Activated CD4-positive, alpha-beta T cell treated with anti-CD3 and anti-CD28 coated beads, Interleukin-2, amount 10 ng/mL, durations not matched to agents 7 days and 5 days (primary cell): ENCODE measurements around the gene MACROD2. TPM values are rescaled to one million over a fixed set of nuclear protein-coding genes. Genes with fewer than 3 reads are reported as not detected.

Experiments
- CTCF ChIA-PET: fragments of 350-600 bp; sonication (Branson Sonifier 250); formaldehyde crosslinking; loops from one replicate; lab custom pipeline; 2021; ENCODE audit warnings: antibody characterized with exemption; lab: Charles Lee
- POLR2A ChIA-PET: fragments of 350-600 bp; sonication (Branson Sonifier 250); formaldehyde crosslinking; loops from one replicate; lab custom pipeline; 2021; ENCODE audit warnings: antibody characterized with exemption; lab: Charles Lee
- DNase-seq: peaks from one replicate; pipeline ENCODE4 v3.0.0-alpha.2; 2020
- H3K27ac Mint-ChIP-seq: one replicate; pipeline ENCODE4 v1.8.0; 2021; ENCODE audit warnings: mild to moderate bottlenecking, moderate library complexity, mixed read lengths
- H3K27me3 Mint-ChIP-seq: one replicate; pipeline ENCODE4 v1.8.0; 2021; ENCODE audit warnings: mixed read lengths
- H3K36me3 Mint-ChIP-seq: one replicate; pipeline ENCODE4 v1.8.0; 2021; ENCODE audit warnings: low read depth, mixed read lengths
- H3K4me1 Mint-ChIP-seq: one replicate; pipeline ENCODE4 v1.8.0; 2021; ENCODE audit warnings: mixed read lengths
- H3K4me3 Mint-ChIP-seq: one replicate; pipeline ENCODE4 v1.8.0; 2021; ENCODE audit warnings: mild to moderate bottlenecking, moderate library complexity, mixed read lengths
- H3K9me3 Mint-ChIP-seq: one replicate; pipeline ENCODE4 v1.8.0; 2021; ENCODE audit warnings: mixed read lengths
- total RNA-seq, 2 experiments: library from RNA; stranded (reverse); gene quantifications; one replicate each; pipeline ENCODE4 v1.2.3, GENCODE V29; 2021

MACROD2 gene
- total RNA-seq, 2 experiments from 2014 or later, result not detected

DNA sequence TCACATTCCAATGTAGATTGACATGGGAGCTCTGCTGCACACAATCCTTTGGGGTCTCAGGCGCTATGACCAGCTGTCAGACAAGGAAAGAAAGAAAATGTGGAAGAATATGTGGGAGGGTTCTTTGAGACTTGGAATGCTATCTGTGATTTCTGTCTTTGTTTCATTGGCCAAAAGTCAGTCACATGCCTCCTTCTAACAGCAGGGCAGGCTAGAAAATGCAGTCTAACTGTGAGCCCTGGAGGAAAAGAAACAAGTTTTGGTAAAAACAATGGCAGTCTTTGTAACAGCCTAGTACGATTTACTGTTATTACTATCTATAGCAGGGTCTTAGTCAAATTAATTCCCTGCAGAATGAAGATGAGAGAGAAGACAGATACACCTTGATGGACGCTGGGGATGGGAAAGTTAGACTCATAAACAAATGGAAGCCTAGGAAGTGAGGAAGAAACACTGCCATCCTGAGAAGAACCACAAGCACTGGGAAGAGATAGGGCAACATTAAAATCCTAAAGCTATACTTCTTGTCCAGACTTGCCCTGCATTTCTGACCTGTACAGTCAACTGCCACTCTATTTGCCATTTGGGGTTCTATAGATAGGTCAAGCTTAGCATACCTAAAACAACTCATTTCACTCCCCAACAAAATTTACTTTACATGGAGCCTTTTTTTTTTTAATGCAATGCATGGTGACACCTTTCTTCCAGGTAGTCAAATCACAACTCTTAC lies 1744.9 kb downstream of the MACROD2 start:
- no peaks in the 10 kb centered on the region for H3K9me3 Mint-ChIP-seq
- H3K4me1 Mint-ChIP-seq, result no peaks in the 10 kb centered on the region
- ChIA-PET POLR2A (no interaction called here), CTCF (interaction anchor here (0.6 kb wide), 1 partner anchor 18 kb away, joined by 3 read pairs; no protein-coding TSS in a partner anchor)
- no peak overlapping the region for H3K4me3 Mint-ChIP-seq
- no peaks in the 10 kb centered on the region for H3K36me3 Mint-ChIP-seq
- no peaks in the 10 kb centered on the region for H3K27me3 Mint-ChIP-seq
- DNase-seq, result no peak
- no peak overlapping the region for H3K27ac Mint-ChIP-seq

DNA sequence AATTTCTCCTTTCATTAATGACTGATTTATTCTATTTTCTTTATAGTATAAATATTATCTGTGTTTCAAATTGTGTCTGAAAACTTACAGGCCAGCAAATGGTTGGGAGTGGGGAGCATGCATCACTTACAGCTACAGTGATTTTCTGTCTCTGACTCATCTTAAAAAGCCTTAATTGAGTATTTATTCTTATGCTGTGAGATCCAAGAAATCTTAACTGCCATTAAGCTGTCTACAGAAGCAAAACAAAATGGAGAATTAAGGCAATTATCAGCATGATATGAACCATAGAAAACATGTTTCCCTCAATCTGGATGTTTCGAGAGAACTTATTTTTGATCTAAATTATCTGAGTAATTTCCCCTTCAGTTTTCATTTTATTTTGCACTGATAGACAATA lies 1746.8 kb downstream of the MACROD2 start:
- Mint-ChIP-seq H3K27me3 (no peaks in the 10 kb centered on the region), H3K36me3 (no peaks in the 10 kb centered on the region), H3K4me3 (no peak overlapping the region), H3K9me3 (no peaks in the 10 kb centered on the region), H3K27ac (no peak overlapping the region), H3K4me1 (no peaks in the 10 kb centered on the region)
- ChIA-PET CTCF (no interaction called here), POLR2A (no interaction called here)
- no peak for DNase-seq

DNA sequence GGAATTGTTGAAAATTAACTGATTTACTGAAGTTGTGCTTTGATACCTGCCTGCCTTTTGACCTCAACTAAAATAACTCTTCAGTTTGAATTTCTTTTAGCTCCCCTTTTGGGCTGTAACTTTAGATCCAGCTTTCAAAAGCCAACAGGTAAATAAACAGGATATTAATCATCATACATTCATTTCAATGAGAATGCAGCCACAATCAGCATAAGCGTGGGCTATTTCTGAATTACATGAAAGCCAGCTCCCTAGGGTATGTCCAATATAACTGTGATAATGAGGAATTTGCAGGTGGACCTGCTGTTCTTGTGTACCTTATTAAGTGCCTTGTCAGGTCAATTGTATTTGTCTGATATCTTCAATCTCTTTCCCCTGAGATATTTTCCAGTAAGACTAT lies 1747.3 kb downstream of the MACROD2 start:
- CTCF ChIA-PET, result no interaction called here
- POLR2A ChIA-PET, result no interaction called here

DNA sequence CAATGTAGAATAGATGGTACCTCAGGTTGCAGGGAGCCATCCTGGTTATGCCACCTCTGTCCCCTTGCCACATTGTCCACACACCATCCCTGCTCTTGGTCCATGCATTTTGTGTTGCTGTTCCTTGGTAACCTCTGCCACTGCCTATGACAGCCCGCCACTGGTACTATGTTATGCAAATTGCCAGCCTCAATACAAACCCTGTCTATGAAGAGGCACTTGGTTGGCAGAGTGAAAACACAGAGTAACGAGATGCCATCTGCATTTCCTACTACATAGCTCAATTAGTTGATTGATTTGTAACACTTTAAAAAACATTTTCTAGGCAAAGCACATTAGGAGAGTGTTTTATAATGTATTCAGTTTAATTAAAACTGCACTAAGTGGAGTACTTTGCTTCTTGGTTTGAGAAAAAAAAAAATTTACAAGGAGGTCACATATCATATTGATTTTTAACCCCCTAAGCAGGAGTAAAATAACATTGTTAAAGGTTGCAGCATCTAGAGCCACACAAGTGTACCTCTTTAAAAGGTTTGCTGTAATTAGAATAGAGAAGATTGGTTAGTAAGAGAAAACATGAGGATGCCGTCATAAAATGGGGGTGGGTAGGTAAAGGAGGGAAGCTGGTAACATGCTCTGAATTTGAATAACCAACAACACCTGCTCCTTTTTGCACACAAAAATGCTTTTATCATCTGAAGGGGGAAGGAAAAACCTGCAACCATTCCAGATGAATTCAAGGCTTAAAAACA lies 1760.9 kb downstream of the MACROD2 start:
- Mint-ChIP-seq H3K27ac (no peak overlapping the region), H3K9me3 (no peaks in the 10 kb centered on the region), H3K27me3 (no peaks in the 10 kb centered on the region), H3K36me3 (no peaks in the 10 kb centered on the region), H3K4me1 (no peaks in the 10 kb centered on the region), H3K4me3 (no peak overlapping the region)
- no peak for DNase-seq
- POLR2A ChIA-PET, result no interaction called here
- CTCF ChIA-PET, result no interaction called here

More for the DNA sequence above, 1747.3 kb downstream of the MACROD2 start:
- Mint-ChIP-seq H3K27me3 (no peaks in the 10 kb centered on the region), H3K4me1 (no peaks in the 10 kb centered on the region), H3K27ac (no peak overlapping the region), H3K4me3 (no peak overlapping the region), H3K9me3 (no peaks in the 10 kb centered on the region), H3K36me3 (no peaks in the 10 kb centered on the region)
- no peak for DNase-seq

DNA sequence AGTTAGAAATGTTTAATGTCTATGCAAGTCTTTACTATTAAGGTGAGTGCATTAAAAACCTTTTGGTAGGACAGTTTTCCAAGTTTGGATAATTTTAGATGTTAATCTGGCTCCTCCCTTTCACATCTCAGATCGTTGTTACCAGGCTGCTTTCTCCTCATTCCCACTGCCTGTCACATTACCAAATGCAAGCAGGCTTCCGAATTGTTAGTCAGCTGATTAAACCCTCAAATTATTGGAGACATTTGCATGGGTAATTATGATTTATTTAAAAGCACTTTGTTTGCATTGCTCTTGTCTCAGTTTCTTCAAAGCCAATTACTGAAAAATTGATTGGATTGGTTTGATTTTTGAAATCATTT lies 1761.4 kb downstream of the MACROD2 start:
- ChIA-PET POLR2A (no interaction called here), CTCF (no interaction called here)
- Mint-ChIP-seq H3K4me1 (no peaks in the 10 kb centered on the region), H3K4me3 (no peak overlapping the region), H3K27me3 (no peaks in the 10 kb centered on the region), H3K9me3 (no peaks in the 10 kb centered on the region), H3K27ac (no peak overlapping the region), H3K36me3 (no peaks in the 10 kb centered on the region)
- DNase-seq, result no peak

DNA sequence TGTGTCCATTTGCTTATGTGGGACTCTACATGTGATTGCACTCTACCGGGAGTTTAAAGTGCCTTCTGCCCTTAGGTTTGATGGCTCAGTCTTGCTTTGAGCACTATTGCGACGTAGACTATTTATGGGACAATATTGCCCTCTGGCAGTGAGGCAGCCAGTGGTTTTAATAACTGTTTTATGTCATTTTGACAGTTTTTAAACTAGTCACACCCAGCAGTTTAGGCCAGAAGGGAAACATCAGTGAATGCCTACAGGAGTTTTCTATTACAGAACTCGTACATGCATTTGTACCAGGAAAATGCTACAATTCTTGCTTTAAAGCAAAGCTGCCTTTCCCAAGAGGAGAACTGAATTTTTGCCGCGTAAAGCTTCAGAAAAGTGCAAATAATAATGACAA lies 1764.3 kb downstream of the MACROD2 start:
- POLR2A ChIA-PET, result no interaction called here
- Mint-ChIP-seq H3K4me3 (no peak overlapping the region), H3K9me3 (no peaks in the 10 kb centered on the region), H3K27ac (no peak overlapping the region), H3K4me1 (no peaks in the 10 kb centered on the region), H3K36me3 (no peaks in the 10 kb centered on the region), H3K27me3 (no peaks in the 10 kb centered on the region)
- DNase-seq, result no peak
- CTCF ChIA-PET, result no interaction called here

DNA sequence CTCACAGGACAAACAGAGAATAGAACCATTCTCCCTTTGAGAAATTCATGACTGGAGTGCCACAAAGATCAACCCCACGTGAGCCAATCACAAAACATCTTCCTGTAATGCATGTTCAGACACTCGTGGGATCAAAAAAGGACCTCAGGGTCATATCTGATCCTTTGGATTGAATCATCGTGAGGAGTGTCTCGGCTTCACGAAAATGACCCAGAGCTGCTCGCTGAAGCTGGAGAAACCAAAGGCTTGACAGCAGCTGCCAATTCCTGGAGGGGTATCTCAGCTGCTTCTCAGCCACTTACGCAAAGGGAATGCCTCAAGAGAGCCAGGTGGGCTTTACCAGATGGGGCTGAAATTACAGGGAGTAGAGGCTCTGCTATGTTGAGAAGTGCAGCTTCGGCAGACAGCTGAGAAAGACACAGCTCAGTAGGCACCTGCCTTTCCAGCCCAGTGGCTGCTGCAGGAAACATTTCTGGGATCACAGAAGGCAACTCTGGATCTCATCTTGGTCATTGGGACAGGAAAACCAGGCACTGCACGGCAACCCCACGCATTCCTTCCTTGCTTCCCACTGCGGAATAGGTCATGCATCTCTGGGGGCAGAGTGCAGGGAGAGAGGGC lies 1764.8 kb downstream of the MACROD2 start:
- POLR2A ChIA-PET, result no interaction called here
- H3K36me3 Mint-ChIP-seq, result no peaks in the 10 kb centered on the region
- no peaks in the 10 kb centered on the region for H3K9me3 Mint-ChIP-seq
- CTCF ChIA-PET, result no interaction called here
- no peak for DNase-seq
- no peak overlapping the region for H3K4me3 Mint-ChIP-seq
- H3K27ac Mint-ChIP-seq, result no peak overlapping the region
- H3K27me3 Mint-ChIP-seq, result no peaks in the 10 kb centered on the region
- H3K4me1 Mint-ChIP-seq, result no peaks in the 10 kb centered on the region

DNA sequence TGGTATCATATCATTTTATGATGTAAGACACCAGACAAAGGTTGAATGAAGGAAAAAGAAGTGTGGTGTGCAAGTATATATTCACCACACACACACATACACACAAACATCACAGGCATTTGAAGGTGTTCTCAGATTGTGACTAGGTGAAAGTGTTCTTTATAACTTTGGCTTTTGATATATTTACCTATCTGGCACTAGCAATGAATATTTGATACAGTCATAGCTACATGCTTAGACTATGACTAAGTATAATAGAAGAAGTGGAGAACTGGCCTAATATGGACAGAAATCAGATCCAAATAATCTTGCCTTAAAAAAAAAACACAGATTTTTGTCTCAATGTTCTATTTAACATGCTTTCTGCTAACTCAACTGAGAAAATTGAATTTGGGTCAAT lies 1768.0 kb downstream of the MACROD2 start:
- ChIA-PET POLR2A (no interaction called here), CTCF (no interaction called here)
- Mint-ChIP-seq H3K4me1 (no peaks in the 10 kb centered on the region), H3K27ac (no peak overlapping the region), H3K9me3 (peaks cover 2% of the 10 kb centered on the region), H3K27me3 (no peaks in the 10 kb centered on the region), H3K4me3 (no peak overlapping the region), H3K36me3 (no peaks in the 10 kb centered on the region)
- DNase-seq, result no peak

DNA sequence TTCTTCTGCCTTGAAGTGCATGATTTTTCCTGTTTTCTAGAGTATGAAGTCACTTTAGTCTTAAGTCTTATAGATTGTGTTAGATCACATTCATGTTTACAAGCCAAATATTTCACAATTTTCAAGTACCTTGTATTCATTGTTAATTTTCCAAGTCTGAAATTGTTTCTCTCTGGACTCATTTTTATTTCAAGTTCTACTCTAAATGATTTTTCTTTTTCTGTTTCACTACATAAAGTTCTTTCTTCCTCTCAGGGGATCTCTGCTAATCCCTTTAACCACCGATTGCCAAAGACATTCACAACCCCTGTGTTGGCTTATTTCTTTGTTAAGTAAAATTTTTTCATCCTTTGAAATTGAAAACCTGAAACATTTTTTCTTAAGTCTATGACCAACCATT lies 1772.3 kb downstream of the MACROD2 start:
- POLR2A ChIA-PET, result no interaction called here
- H3K27ac Mint-ChIP-seq, result no peak overlapping the region
- no peaks in the 10 kb centered on the region for H3K36me3 Mint-ChIP-seq
- H3K9me3 Mint-ChIP-seq, result peaks cover 6% of the 10 kb centered on the region
- H3K4me1 Mint-ChIP-seq, result no peaks in the 10 kb centered on the region
- CTCF ChIA-PET, result no interaction called here
- H3K27me3 Mint-ChIP-seq, result no peaks in the 10 kb centered on the region
- no peak for DNase-seq
- H3K4me3 Mint-ChIP-seq, result no peak overlapping the region

DNA sequence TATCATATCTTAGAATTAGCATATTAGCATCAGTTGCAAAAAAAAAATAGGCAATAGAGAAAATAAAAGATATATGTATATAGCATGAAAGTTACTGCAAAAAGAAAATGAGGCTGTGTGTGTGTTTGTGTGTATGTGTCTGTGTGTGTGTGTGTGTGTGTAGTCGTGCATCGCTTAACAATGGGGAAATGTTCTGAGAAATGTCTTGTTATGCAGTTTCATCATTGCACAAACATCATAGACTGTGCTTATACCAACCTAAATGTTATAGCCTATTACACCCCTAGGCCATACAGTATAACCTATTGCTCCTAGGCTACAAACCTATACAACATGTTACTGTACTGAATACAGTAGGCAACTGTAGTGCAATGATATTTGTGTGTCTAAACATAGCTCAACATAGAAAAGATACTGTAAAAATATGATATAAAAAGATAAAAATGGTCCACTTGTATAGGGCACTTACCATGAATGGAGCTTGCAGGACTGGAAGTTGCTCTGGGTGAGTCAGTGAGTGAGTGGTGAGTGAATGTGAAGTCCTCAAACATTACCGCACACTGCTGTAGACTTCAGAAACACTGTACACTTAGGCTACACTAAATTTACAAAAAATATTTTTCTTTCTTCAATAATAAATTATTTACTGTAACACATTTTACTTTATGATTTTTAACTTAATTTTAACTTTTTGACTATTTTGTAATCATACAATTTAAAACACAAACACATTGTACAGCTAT lies 1772.9 kb downstream of the MACROD2 start:
- no peak for DNase-seq
- Mint-ChIP-seq H3K27ac (no peak overlapping the region), H3K4me3 (no peak overlapping the region), H3K36me3 (no peaks in the 10 kb centered on the region), H3K27me3 (no peaks in the 10 kb centered on the region), H3K4me1 (no peaks in the 10 kb centered on the region), H3K9me3 (peaks cover 6% of the 10 kb centered on the region)
- POLR2A ChIA-PET, result no interaction called here
- CTCF ChIA-PET, result no interaction called here

DNA sequence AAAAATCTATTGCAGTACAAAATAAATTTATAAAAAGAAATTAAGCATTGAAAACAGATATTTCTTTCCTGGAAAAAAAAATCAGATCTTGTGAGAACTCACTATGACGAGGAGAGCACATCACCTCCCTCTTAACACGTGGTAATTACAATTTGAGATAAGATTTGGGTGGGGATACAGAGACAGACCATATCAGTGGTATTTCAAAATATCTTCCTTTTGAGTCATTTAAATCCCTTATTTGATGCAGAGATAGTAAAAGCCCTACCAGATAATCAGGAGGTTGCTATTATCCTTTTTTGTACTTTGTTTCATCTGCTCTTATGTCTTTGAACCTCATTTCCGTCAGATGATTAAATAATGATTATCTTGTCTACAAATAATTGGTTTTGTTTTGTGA lies 1777.5 kb downstream of the MACROD2 start:
- H3K27me3 Mint-ChIP-seq, result no peaks in the 10 kb centered on the region
- POLR2A ChIA-PET, result no interaction called here
- no peaks in the 10 kb centered on the region for H3K4me1 Mint-ChIP-seq
- DNase-seq, result no peak
- no peak overlapping the region for H3K27ac Mint-ChIP-seq
- CTCF ChIA-PET, result no interaction called here
- H3K9me3 Mint-ChIP-seq, result peaks cover 7% of the 10 kb centered on the region
- no peak overlapping the region for H3K4me3 Mint-ChIP-seq
- no peaks in the 10 kb centered on the region for H3K36me3 Mint-ChIP-seq

DNA sequence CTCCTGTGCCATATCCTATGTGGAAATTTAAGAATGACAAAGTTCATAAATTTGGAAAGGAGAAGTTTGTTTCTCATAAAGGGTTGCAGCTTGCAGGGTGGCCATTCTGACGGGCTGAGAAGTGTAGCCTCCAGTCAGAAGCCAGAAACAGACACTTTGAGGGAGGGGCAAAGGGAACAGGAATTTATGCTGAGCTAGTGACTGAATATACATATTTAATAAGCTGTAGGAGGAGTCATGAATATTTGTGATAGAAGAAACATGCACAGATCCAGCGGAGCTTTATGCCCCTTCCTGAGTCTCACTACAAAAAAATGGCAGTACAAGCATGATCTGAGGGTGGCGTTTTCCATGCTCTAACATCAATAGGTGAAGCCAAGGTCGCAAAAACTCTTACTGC lies 1779.6 kb downstream of the MACROD2 start:
- CTCF ChIA-PET, result no interaction called here
- Mint-ChIP-seq H3K36me3 (no peaks in the 10 kb centered on the region), H3K9me3 (peaks cover 8% of the 10 kb centered on the region), H3K4me1 (no peaks in the 10 kb centered on the region), H3K27me3 (no peaks in the 10 kb centered on the region), H3K27ac (no peak overlapping the region), H3K4me3 (no peak overlapping the region)
- no peak for DNase-seq
- POLR2A ChIA-PET, result no interaction called here
